Measurements from ENCODE around the gene PDCD11.
"Not testable (repeated sequence)": the region's sequence is repeated elsewhere in the genome, so short reads cannot be mapped to it uniquely, and the experiment has no call there.

The PDCD11 gene

GRCh38 chr10:103481974-103482531 lies 85.6 kb downstream of the PDCD11 start:
- peaks cover 37% of the 10 kb centered on the region for H3K4me1 ChIP-seq
- no peak overlapping the region for H3K4me2 ChIP-seq

GRCh38 chr10:103486635-103487409 lies 90.4 kb downstream of the PDCD11 start:
- H3K9me3 ChIP-seq, H3K27me3 ChIP-seq, H3K9ac ChIP-seq, H3K4me2 ChIP-seq, H3K4me3 ChIP-seq, H3K27ac ChIP-seq, H3K36me3 ChIP-seq, H4K20me1 ChIP-seq: not testable (repeated sequence)
- peaks cover 16% of the 10 kb centered on the region for H3K4me1 ChIP-seq

More at GRCh38 chr10:103481974-103482531, 85.6 kb downstream of the PDCD11 start:
- 0 out of 2 replicates have a peak overlapping the region, but pooled peaks have one; percentile 6 for H3K27ac ChIP-seq
- no peaks in the 10 kb centered on the region for H3K36me3 ChIP-seq
- no peak overlapping the region for H3K9ac ChIP-seq
- no peak overlapping the region for H3K4me3 ChIP-seq
- no peak for TF ChIP-seq Cebpa-rat (IDR thresholded peaks at IDR 0.05)
- no peaks in the 10 kb centered on the region for H4K20me1 ChIP-seq
- no peaks in the 10 kb centered on the region for H3K9me3 ChIP-seq
- no peaks in the 10 kb centered on the region for H3K27me3 ChIP-seq

- Histone ChIP-seq H3K27ac (no peak overlapping the region), H3K4me1 (peaks cover 16% of the 10 kb centered on the region), H3K36me3 (no peaks in the 10 kb centered on the region), H3K27me3 (peaks cover 12% of the 10 kb centered on the region), H3K4me2 (no peak overlapping the region), H4K20me1 (0 out of 2 replicates have a peak, but pooled peaks cover 5% of the 10 kb centered on the region), H3K9ac (no peak overlapping the region), H3K4me3 (no peak overlapping the region), H3K9me3 (no peaks in the 10 kb centered on the region)
- TF ChIP-seq Cebpa-rat (IDR thresholded peaks at IDR 0.05): no peak
Observed at GRCh38 chr10:103487410-103487708, 90.9 kb downstream of the PDCD11 start.

GRCh38 chr10:103490986-103491314 lies 94.5 kb downstream of the PDCD11 start:
- Histone ChIP-seq H3K4me1 (peaks cover 30% of the 10 kb centered on the region), H3K9me3 (no peaks in the 10 kb centered on the region), H3K4me3 (no peak overlapping the region), H3K36me3 (no peaks in the 10 kb centered on the region), H3K27ac (no peak overlapping the region), H4K20me1 (peaks cover 27% of the 10 kb centered on the region), H3K4me2 (peak overlapping the region; percentile 24; the same call in 1 of the 2 replicates), H3K27me3 (peaks cover 48% of the 10 kb centered on the region), H3K9ac (no peak overlapping the region)
- no peak for TF ChIP-seq Cebpa-rat (IDR thresholded peaks at IDR 0.05)

- no peak for TF ChIP-seq Cebpa-rat (IDR thresholded peaks at IDR 0.05)
- no peak overlapping the region for H3K27ac ChIP-seq
- H3K4me3 ChIP-seq: no peak overlapping the region
- no peak overlapping the region for H3K4me2 ChIP-seq
- H3K9me3 ChIP-seq: no peaks in the 10 kb centered on the region
- no peaks in the 10 kb centered on the region for H3K36me3 ChIP-seq
- H3K4me1 ChIP-seq: peaks cover 30% of the 10 kb centered on the region
- H4K20me1 ChIP-seq: peaks cover 27% of the 10 kb centered on the region
- H3K9ac ChIP-seq: no peak overlapping the region
- peaks cover 57% of the 10 kb centered on the region for H3K27me3 ChIP-seq
Observed at GRCh38 chr10:103491729-103492364, 95.4 kb downstream of the PDCD11 start.

GRCh38 chr10:103492655-103493261 lies 96.3 kb downstream of the PDCD11 start:
- TF ChIP-seq Cebpa-rat (IDR thresholded peaks at IDR 0.05): no peak
- H3K4me3 ChIP-seq: peak overlapping the region; percentile 72
- H3K9me3 ChIP-seq: no peaks in the 10 kb centered on the region
- H3K9ac ChIP-seq: no peak overlapping the region
- H3K4me1 ChIP-seq: peaks cover 30% of the 10 kb centered on the region
- peaks cover 27% of the 10 kb centered on the region for H4K20me1 ChIP-seq
- H3K27ac ChIP-seq: no peak overlapping the region
- H3K36me3 ChIP-seq: no peaks in the 10 kb centered on the region
- H3K4me2 ChIP-seq: peak overlapping the region; percentile 98; the same call in 1 of the 2 replicates
- peaks cover 66% of the 10 kb centered on the region for H3K27me3 ChIP-seq

GRCh38 chr10:103493362-103493915 lies 97.0 kb downstream of the PDCD11 start, which contains the start of gene NEURL1:
Gene NEURL1 (plus strand): TSS chr10:103493705. CDS start chr10:103494388, 683 bp downstream.
- peaks cover 66% of the 10 kb centered on the region for H3K27me3 ChIP-seq
- no peaks in the 10 kb centered on the region for H3K36me3 ChIP-seq
- H4K20me1 ChIP-seq: peaks cover 27% of the 10 kb centered on the region
- no peak for TF ChIP-seq Cebpa-rat (IDR thresholded peaks at IDR 0.05)
- H3K27ac ChIP-seq: no peak within 1 kb of the TSS
- peak within 1 kb of the TSS; percentile 72 for H3K4me3 ChIP-seq
- H3K4me1 ChIP-seq: peaks cover 30% of the 10 kb centered on the region
- H3K4me2 ChIP-seq: peak within 1 kb of the TSS; percentile 98
- no peaks in the 10 kb centered on the region for H3K9me3 ChIP-seq
- H3K9ac ChIP-seq: peak within 1 kb of the TSS; percentile 45; the same call in 1 of the 2 replicates

- H3K36me3 ChIP-seq: no peaks in the 10 kb centered on the region
- peaks cover 66% of the 10 kb centered on the region for H3K27me3 ChIP-seq
- H3K9ac ChIP-seq: peak overlapping the region; percentile 45; the same call in 1 of the 2 replicates
- peak overlapping the region; percentile 72 for H3K4me3 ChIP-seq
- no peak overlapping the region for H3K27ac ChIP-seq
- no peak for TF ChIP-seq Cebpa-rat (IDR thresholded peaks at IDR 0.05)
- peak overlapping the region; percentile 98 for H3K4me2 ChIP-seq
- H4K20me1 ChIP-seq: peaks cover 27% of the 10 kb centered on the region
- peaks cover 30% of the 10 kb centered on the region for H3K4me1 ChIP-seq
- no peaks in the 10 kb centered on the region for H3K9me3 ChIP-seq
Observed at GRCh38 chr10:103493916-103494877, 97.8 kb downstream of the PDCD11 start.

GRCh38 chr10:103495321-103495720 lies 98.9 kb downstream of the PDCD11 start:
- Histone ChIP-seq H3K4me1 (peaks cover 28% of the 10 kb centered on the region), H3K27me3 (peaks cover 66% of the 10 kb centered on the region), H3K36me3 (no peaks in the 10 kb centered on the region), H4K20me1 (peaks cover 27% of the 10 kb centered on the region), H3K4me2 (no peak overlapping the region), H3K27ac (no peak overlapping the region), H3K9ac (no peak overlapping the region), H3K9me3 (no peaks in the 10 kb centered on the region), H3K4me3 (no peak overlapping the region)
- TF ChIP-seq Cebpa-rat (IDR thresholded peaks at IDR 0.05): no peak

Data from BLaER1 (cell line).